DOHH2 (cell line): Measurements from ENCODE around the gene DHX16.

Experiments used
- CTCF ChIP-seq: fragments of 200-600 bp; sonication (generic); IDR thresholded peaks from one replicate; pipeline ENCODE4 v1.5.1; 2014; ENCODE audit warnings: antibody characterized with exemption, mild to moderate bottlenecking, low read depth, low read length; ENCODE audit not compliant: poor library complexity, severe bottlenecking
- EZH2phosphoT487 ChIP-seq: fragments of 200-600 bp; sonication (generic); IDR thresholded peaks from 2 replicates; pipeline ENCODE4 v1.6.1; 2017; ENCODE audit warnings: borderline replicate concordance, mild to moderate bottlenecking, antibody characterized with exemption, low read length, moderate library complexity, mixed read lengths

GRCh38 chr6:30615219-30615957, 57.4 kb downstream of the DHX16 start:
- no peak for TF ChIP-seq CTCF
- TF ChIP-seq EZH2phosphoT487, result no peak
